Activated T-helper 1 cell treated with Interleukin-2 at 50 U/mL for 16 hours (primary cell): ENCODE data around the gene ARHGAP26.
"Not testable (repeated sequence)": the region's sequence is repeated elsewhere in the genome, so short reads cannot be mapped to it uniquely, and the experiment has no call there.

Experiments used
- DNase-seq: peaks from one replicate; pipeline ENCODE4 v3.0.0-alpha.2; 2020; ENCODE audit warnings: low read depth

ARHGAP26 gene

GRCh38 chr5:142906863-142907671 is 136.9 kb downstream of the ARHGAP26 start:
- no peak for DNase-seq

- no peak for DNase-seq
These were observed 138.5 kb downstream of the ARHGAP26 start for GRCh38 chr5:142908659-142909058.

GRCh38 chr5:142910128-142910527 is 140.0 kb downstream of the ARHGAP26 start:
- no peak for DNase-seq

GRCh38 chr5:142911170-142911569 is 141.0 kb downstream of the ARHGAP26 start:
- DNase-seq: no peak

- DNase-seq: no peak
These were observed 141.6 kb downstream of the ARHGAP26 start for GRCh38 chr5:142911775-142912174.

- no peak for DNase-seq
These were observed 143.7 kb downstream of the ARHGAP26 start for GRCh38 chr5:142913728-142914338.

- no peak for DNase-seq
These were observed 144.9 kb downstream of the ARHGAP26 start for GRCh38 chr5:142915038-142915437.

GRCh38 chr5:142915813-142916424 is 145.7 kb downstream of the ARHGAP26 start:
- DNase-seq: no peak

- no peak for DNase-seq
These were observed 148.9 kb downstream of the ARHGAP26 start for GRCh38 chr5:142918959-142919635.

- DNase-seq: no peak
These were observed 150.9 kb downstream of the ARHGAP26 start for GRCh38 chr5:142920849-142921612.

GRCh38 chr5:142922223-142922952 is 152.2 kb downstream of the ARHGAP26 start:
- DNase-seq: no peak

GRCh38 chr5:142924135-142924883 is 154.1 kb downstream of the ARHGAP26 start:
- DNase-seq: no peak

- DNase-seq: no peak
These were observed 155.6 kb downstream of the ARHGAP26 start for GRCh38 chr5:142925795-142926194.

- no peak for DNase-seq
These were observed 156.4 kb downstream of the ARHGAP26 start for GRCh38 chr5:142926549-142926948.

GRCh38 chr5:142928999-142929398 is 158.8 kb downstream of the ARHGAP26 start:
- not testable (repeated sequence) for DNase-seq

- no peak for DNase-seq
These were observed 159.4 kb downstream of the ARHGAP26 start for GRCh38 chr5:142929587-142929986.

GRCh38 chr5:142930395-142931110 is 160.4 kb downstream of the ARHGAP26 start:
- no peak for DNase-seq

- no peak for DNase-seq
These were observed 161.9 kb downstream of the ARHGAP26 start for GRCh38 chr5:142931896-142932686.
